ENCODE results near the gene TMEM125.

Gene TMEM125

GRCh38 chr1:43272161-43272560 lies 2.4 kb downstream of the TMEM125 start:
- Histone ChIP-seq H3K4me2 (ENCODE audit: insufficient read depth, low read length, poor library complexity, severe bottlenecking) (no peak overlapping the region), H3K27ac (replicated peaks; ENCODE audit: low read length) (no peak overlapping the region), H3K27me3 (ENCODE audit: control insufficient read depth in 3 of 3, insufficient read depth in 3 of 3, low read depth in 1 of 3, low read length in 3 of 3) (peaks cover 0 to 34% (median 0%) of the 10 kb centered on the region in 3 experiments), H2BK15ac (ENCODE audit: low read length) (peak overlapping the region; percentile 44), H3K23ac (ENCODE audit: low read depth, low read length, poor library complexity) (no peak overlapping the region), H3K4ac (ENCODE audit: low read length) (no peak overlapping the region), H3K18ac (ENCODE audit: low read length) (peak overlapping the region; percentile 50), H3K4me1 (ENCODE audit: control insufficient read depth in 2 of 2, insufficient read depth in 1 of 2, low read depth in 1 of 2, low read length in 2 of 2) (peaks cover 0 to 8% of the 10 kb centered on the region in 2 donors), H3K14ac (ENCODE audit: low read length) (no peak overlapping the region), H2BK5ac (ENCODE audit: low read length) (no peak overlapping the region), H2BK12ac (ENCODE audit: low read length) (no peak overlapping the region), H2AK5ac (ENCODE audit: low read depth, low read length) (no peak overlapping the region), H4K91ac (ENCODE audit: low read depth, low read length, poor library complexity) (no peak overlapping the region), H3K36me3 (replicated peaks in 1 of 2; ENCODE audit: control insufficient read depth in 2 of 2, insufficient read depth in 2 of 2, low read length in 2 of 2) (no peaks in the 10 kb centered on the region), H2BK120ac (ENCODE audit: low read depth, low read length) (no peak overlapping the region), H3K79me1 (ENCODE audit: low read depth, low read length) (no peaks in the 10 kb centered on the region), H3K4me3 (ENCODE audit: low read length in 2 of 2) (no peak overlapping the region), H3K9me3 (replicated peaks in 1 of 2; ENCODE audit: control insufficient read depth in 2 of 2, insufficient read depth in 1 of 2, low read depth in 1 of 2, low read length in 2 of 2) (no peaks in the 10 kb centered on the region), H3K9ac (ENCODE audit: low read depth, low read length, poor library complexity) (no peak overlapping the region), H4K8ac (ENCODE audit: low read depth, low read length) (peak overlapping the region; percentile 52), H2AFZ (ENCODE audit: low read length) (no peak overlapping the region)
- no CpG with 5 or more reads among the region's 9 CpGs for WGBS, 2 donors (ENCODE audit: extremely low coverage in 2 of 2, insufficient read length in 2 of 2, insufficient replicate concordance in 1 of 2)
- DNase-seq (ENCODE audit: low spot score): no peak

GRCh38 chr1:43272576-43273571 lies 3.1 kb downstream of the TMEM125 start:
- H3K9ac ChIP-seq (ENCODE audit: low read depth, low read length, poor library complexity): no peak overlapping the region

GRCh38 chr1:43273708-43274107 lies 3.9 kb downstream of the TMEM125 start:
- Histone ChIP-seq H3K36me3 (replicated peaks in 1 of 2; ENCODE audit: control insufficient read depth in 2 of 2, insufficient read depth in 2 of 2, low read length in 2 of 2) (no peaks in the 10 kb centered on the region), H4K91ac (ENCODE audit: low read depth, low read length, poor library complexity) (no peak overlapping the region), H4K8ac (ENCODE audit: low read depth, low read length) (no peak overlapping the region), H3K79me1 (ENCODE audit: low read depth, low read length) (no peaks in the 10 kb centered on the region), H3K4me2 (ENCODE audit: insufficient read depth, low read length, poor library complexity, severe bottlenecking) (no peak overlapping the region), H3K4me1 (ENCODE audit: control insufficient read depth in 2 of 2, insufficient read depth in 1 of 2, low read depth in 1 of 2, low read length in 2 of 2) (peaks cover 0 to 8% of the 10 kb centered on the region in 2 donors), H3K9me3 (replicated peaks in 1 of 2; ENCODE audit: control insufficient read depth in 2 of 2, insufficient read depth in 1 of 2, low read depth in 1 of 2, low read length in 2 of 2) (no peaks in the 10 kb centered on the region), H3K27ac (replicated peaks; ENCODE audit: low read length) (no peak overlapping the region), H2BK120ac (ENCODE audit: low read depth, low read length) (no peak overlapping the region), H2AFZ (ENCODE audit: low read length) (peak overlapping the region; percentile 73), H3K4ac (ENCODE audit: low read length) (no peak overlapping the region), H2AK5ac (ENCODE audit: low read depth, low read length) (no peak overlapping the region), H2BK15ac (ENCODE audit: low read length) (no peak overlapping the region), H3K27me3 (ENCODE audit: control insufficient read depth in 3 of 3, insufficient read depth in 3 of 3, low read depth in 1 of 3, low read length in 3 of 3) (peaks cover 0 to 30% (median 0%) of the 10 kb centered on the region in 3 experiments), H3K18ac (ENCODE audit: low read length) (no peak overlapping the region), H3K14ac (ENCODE audit: low read length) (no peak overlapping the region), H3K4me3 (ENCODE audit: low read length in 2 of 2) (no peak overlapping the region), H3K9ac (ENCODE audit: low read depth, low read length, poor library complexity) (no peak overlapping the region), H3K23ac (ENCODE audit: low read depth, low read length, poor library complexity) (no peak overlapping the region), H2BK12ac (ENCODE audit: low read length) (no peak overlapping the region), H2BK5ac (ENCODE audit: low read length) (no peak overlapping the region)
- no peak for DNase-seq (ENCODE audit: low spot score)
- no CpG with 5 or more reads among the region's 7 CpGs for WGBS, 2 donors (ENCODE audit: extremely low coverage in 2 of 2, insufficient read length in 2 of 2, insufficient replicate concordance in 1 of 2)

More at GRCh38 chr1:43272576-43273571, 3.1 kb downstream of the TMEM125 start:
- Histone ChIP-seq H2BK120ac (ENCODE audit: low read depth, low read length) (no peak overlapping the region), H2AK5ac (ENCODE audit: low read depth, low read length) (peak overlapping the region; percentile 60), H2BK5ac (ENCODE audit: low read length) (no peak overlapping the region), H3K27ac (replicated peaks; ENCODE audit: low read length) (no peak overlapping the region), H2BK12ac (ENCODE audit: low read length) (peak overlapping the region; percentile 25), H3K4me3 (ENCODE audit: low read length in 2 of 2) (no peak overlapping the region), H2BK15ac (ENCODE audit: low read length) (peak overlapping the region; percentile 44), H3K4me2 (ENCODE audit: insufficient read depth, low read length, poor library complexity, severe bottlenecking) (no peak overlapping the region), H3K79me1 (ENCODE audit: low read depth, low read length) (no peaks in the 10 kb centered on the region), H3K23ac (ENCODE audit: low read depth, low read length, poor library complexity) (peak overlapping the region; percentile 70), H3K36me3 (replicated peaks in 1 of 2; ENCODE audit: control insufficient read depth in 2 of 2, insufficient read depth in 2 of 2, low read length in 2 of 2) (no peaks in the 10 kb centered on the region), H3K4ac (ENCODE audit: low read length) (no peak overlapping the region), H4K91ac (ENCODE audit: low read depth, low read length, poor library complexity) (no peak overlapping the region), H2AFZ (ENCODE audit: low read length) (no peak overlapping the region), H3K18ac (ENCODE audit: low read length) (peak overlapping the region; percentile 42), H4K8ac (ENCODE audit: low read depth, low read length) (no peak overlapping the region), H3K14ac (ENCODE audit: low read length) (no peak overlapping the region), H3K4me1 (ENCODE audit: control insufficient read depth in 2 of 2, insufficient read depth in 1 of 2, low read depth in 1 of 2, low read length in 2 of 2) (peaks cover 0 to 8% of the 10 kb centered on the region in 2 donors), H3K9me3 (replicated peaks in 1 of 2; ENCODE audit: control insufficient read depth in 2 of 2, insufficient read depth in 1 of 2, low read depth in 1 of 2, low read length in 2 of 2) (no peaks in the 10 kb centered on the region), H3K27me3 (ENCODE audit: control insufficient read depth in 3 of 3, insufficient read depth in 3 of 3, low read depth in 1 of 3, low read length in 3 of 3) (peaks cover 0 to 30% (median 0%) of the 10 kb centered on the region in 3 experiments)
- WGBS, 2 donors (ENCODE audit: extremely low coverage in 2 of 2, insufficient read length in 2 of 2, insufficient replicate concordance in 1 of 2): no CpG with 5 or more reads among the region's 46 CpGs
- DNase-seq (ENCODE audit: low spot score): no peak

- H4K91ac ChIP-seq (ENCODE audit: low read depth, low read length, poor library complexity): no peak overlapping the region
- H3K27me3 ChIP-seq (ENCODE audit: control insufficient read depth in 3 of 3, insufficient read depth in 3 of 3, low read depth in 1 of 3, low read length in 3 of 3): peaks cover 0 to 25% (median 0%) of the 10 kb centered on the region in 3 experiments
- no peak overlapping the region for H2AK5ac ChIP-seq (ENCODE audit: low read depth, low read length)
- no peak overlapping the region for H3K27ac ChIP-seq (replicated peaks; ENCODE audit: low read length)
- peaks cover 0 to 4% of the 10 kb centered on the region in 2 donors for H3K9me3 ChIP-seq (replicated peaks in 1 of 2; ENCODE audit: control insufficient read depth in 2 of 2, insufficient read depth in 1 of 2, low read depth in 1 of 2, low read length in 2 of 2)
- DNase-seq (ENCODE audit: low spot score): no peak
- H3K36me3 ChIP-seq (replicated peaks in 1 of 2; ENCODE audit: control insufficient read depth in 2 of 2, insufficient read depth in 2 of 2, low read length in 2 of 2): no peaks in the 10 kb centered on the region
- H3K4ac ChIP-seq (ENCODE audit: low read length): no peak overlapping the region
- no peak overlapping the region for H2BK12ac ChIP-seq (ENCODE audit: low read length)
- no CpG with 5 or more reads among the region's 11 CpGs for WGBS, 2 donors (ENCODE audit: extremely low coverage in 2 of 2, insufficient read length in 2 of 2, insufficient replicate concordance in 1 of 2)
- H2BK120ac ChIP-seq (ENCODE audit: low read depth, low read length): no peak overlapping the region
- peaks cover 0 to 8% of the 10 kb centered on the region in 2 donors for H3K4me1 ChIP-seq (ENCODE audit: control insufficient read depth in 2 of 2, insufficient read depth in 1 of 2, low read depth in 1 of 2, low read length in 2 of 2)
- no peak overlapping the region for H2BK5ac ChIP-seq (ENCODE audit: low read length)
- no peak overlapping the region for H3K9ac ChIP-seq (ENCODE audit: low read depth, low read length, poor library complexity)
- no peak overlapping the region for H3K18ac ChIP-seq (ENCODE audit: low read length)
- no peak overlapping the region for H3K14ac ChIP-seq (ENCODE audit: low read length)
- no peaks in the 10 kb centered on the region for H3K79me1 ChIP-seq (ENCODE audit: low read depth, low read length)
- H2AFZ ChIP-seq (ENCODE audit: low read length): peak overlapping the region; percentile 73
- H3K4me2 ChIP-seq (ENCODE audit: insufficient read depth, low read length, poor library complexity, severe bottlenecking): no peak overlapping the region
- H3K4me3 ChIP-seq (ENCODE audit: low read length in 2 of 2): no peak overlapping the region
- H4K8ac ChIP-seq (ENCODE audit: low read depth, low read length): no peak overlapping the region
- no peak overlapping the region for H2BK15ac ChIP-seq (ENCODE audit: low read length)
- H3K23ac ChIP-seq (ENCODE audit: low read depth, low read length, poor library complexity): no peak overlapping the region
Observed at GRCh38 chr1:43274125-43274803, 4.5 kb downstream of the TMEM125 start.

Measured in neuronal stem cell (in vitro differentiated cells).